ENCODE data around the gene GRAPL.
"Not testable (repeated sequence)": the region's sequence is repeated elsewhere in the genome, so short reads cannot be mapped to it uniquely, and the experiment has no call there.

- TF ChIP-seq, protein P1, sequence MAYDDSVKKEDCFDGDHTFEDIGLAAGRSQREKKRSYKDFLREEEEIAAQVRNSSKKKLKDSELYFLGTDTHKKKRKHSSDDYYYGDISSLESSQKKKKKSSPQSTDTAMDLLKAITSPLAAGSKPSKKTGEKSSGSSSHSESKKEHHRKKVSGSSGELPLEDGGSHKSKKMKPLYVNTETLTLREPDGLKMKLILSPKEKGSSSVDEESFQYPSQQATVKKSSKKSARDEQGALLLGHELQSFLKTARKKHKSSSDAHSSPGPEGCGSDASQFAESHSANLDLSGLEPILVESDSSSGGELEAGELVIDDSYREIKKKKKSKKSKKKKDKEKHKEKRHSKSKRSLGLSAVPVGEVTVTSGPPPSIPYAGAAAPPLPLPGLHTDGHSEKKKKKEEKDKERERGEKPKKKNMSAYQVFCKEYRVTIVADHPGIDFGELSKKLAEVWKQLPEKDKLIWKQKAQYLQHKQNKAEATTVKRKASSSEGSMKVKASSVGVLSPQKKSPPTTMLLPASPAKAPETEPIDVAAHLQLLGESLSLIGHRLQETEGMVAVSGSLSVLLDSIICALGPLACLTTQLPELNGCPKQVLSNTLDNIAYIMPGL (CRISPR knock-in tag; IDR thresholded peaks at IDR 0.05): not testable (repeated sequence)
- TF ChIP-seq IRF2 (CRISPR knock-in tag; IDR thresholded peaks at IDR 0.05; ENCODE audit: borderline replicate concordance, low read depth); ATF3 (CRISPR knock-in tag; conservative IDR thresholded peaks at IDR 0.05); ATF6 (CRISPR knock-in tag; IDR thresholded peaks at IDR 0.05); JUN (CRISPR knock-in tag; IDR thresholded peaks at IDR 0.05); GABPB1 (CRISPR knock-in tag; IDR thresholded peaks at IDR 0.05); SP1 (CRISPR knock-in tag; conservative IDR thresholded peaks at IDR 0.05); TEAD1 (CRISPR knock-in tag; IDR thresholded peaks at IDR 0.05); E2F4 (CRISPR knock-in tag; IDR thresholded peaks at IDR 0.05; ENCODE audit: borderline replicate concordance, low read depth): not testable (repeated sequence)
- TF ChIP-seq, protein P2, sequence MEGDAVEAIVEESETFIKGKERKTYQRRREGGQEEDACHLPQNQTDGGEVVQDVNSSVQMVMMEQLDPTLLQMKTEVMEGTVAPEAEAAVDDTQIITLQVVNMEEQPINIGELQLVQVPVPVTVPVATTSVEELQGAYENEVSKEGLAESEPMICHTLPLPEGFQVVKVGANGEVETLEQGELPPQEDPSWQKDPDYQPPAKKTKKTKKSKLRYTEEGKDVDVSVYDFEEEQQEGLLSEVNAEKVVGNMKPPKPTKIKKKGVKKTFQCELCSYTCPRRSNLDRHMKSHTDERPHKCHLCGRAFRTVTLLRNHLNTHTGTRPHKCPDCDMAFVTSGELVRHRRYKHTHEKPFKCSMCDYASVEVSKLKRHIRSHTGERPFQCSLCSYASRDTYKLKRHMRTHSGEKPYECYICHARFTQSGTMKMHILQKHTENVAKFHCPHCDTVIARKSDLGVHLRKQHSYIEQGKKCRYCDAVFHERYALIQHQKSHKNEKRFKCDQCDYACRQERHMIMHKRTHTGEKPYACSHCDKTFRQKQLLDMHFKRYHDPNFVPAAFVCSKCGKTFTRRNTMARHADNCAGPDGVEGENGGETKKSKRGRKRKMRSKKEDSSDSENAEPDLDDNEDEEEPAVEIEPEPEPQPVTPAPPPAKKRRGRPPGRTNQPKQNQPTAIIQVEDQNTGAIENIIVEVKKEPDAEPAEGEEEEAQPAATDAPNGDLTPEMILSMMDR (IDR thresholded peaks at IDR 0.05): not testable (repeated sequence)
Observed at GRCh38 chr17:19143097-19143777, 15.8 kb downstream of the GRAPL start.

Data from WTC11 (cell line).